ENCODE data around the gene LZTFL1. TPM values are rescaled to one million over a fixed set of nuclear protein-coding genes. Genes with fewer than 3 reads are reported as not detected.

LZTFL1 gene
- total RNA-seq, 2 donors from 2014 or later, result 12.5 to 14.5 TPM

GRCh38 chr3:45865563-45865962 lies 23.6 kb upstream of the LZTFL1 start:
- TF ChIP-seq CTCF (IDR thresholded peaks at IDR 0.05), result no peak
- no peak for TF ChIP-seq POLR2A (IDR thresholded peaks at IDR 0.05)
- 66 to 80% methylated on average over 6 of the region's 6 CpGs for WGBS, 2 donors
- Histone ChIP-seq H3K36me3 (replicated peaks in 1 of 2; ENCODE audit: insufficient read depth in 1 of 2, low read depth in 2 of 2) (no peaks in the 10 kb centered on the region), H3K27ac (no peak overlapping the region), H3K4me3 (no peak overlapping the region), H3K4me1 (no peaks in the 10 kb centered on the region), H3K9me3 (no peaks in the 10 kb centered on the region), H3K27me3 (no peaks in the 10 kb centered on the region)
- no peak for ATAC-seq
- DNase-seq, result no peak
- intact Hi-C loops (cut with DNase I), result no loop called here

- TF ChIP-seq POLR2A (IDR thresholded peaks at IDR 0.05) (no peak), CTCF (IDR thresholded peaks at IDR 0.05) (no peak)
- ATAC-seq, result no peak
These were observed 23.0 kb upstream of the LZTFL1 start for GRCh38 chr3:45864760-45865519.

GRCh38 chr3:45861043-45861719 lies 19.3 kb upstream of the LZTFL1 start:
- 44 to 47% methylated on average over 7 of the region's 7 CpGs for WGBS, 2 donors

More at GRCh38 chr3:45864760-45865519, 23.0 kb upstream of the LZTFL1 start:
- Histone ChIP-seq H3K36me3 (replicated peaks in 1 of 2; ENCODE audit: insufficient read depth in 1 of 2, low read depth in 2 of 2) (no peaks in the 10 kb centered on the region), H3K27ac (no peak overlapping the region), H3K27me3 (no peaks in the 10 kb centered on the region), H3K9me3 (no peaks in the 10 kb centered on the region), H3K4me3 (no peak overlapping the region), H3K4me1 (no peaks in the 10 kb centered on the region)
- DNase-seq, result no peak
- WGBS, 2 donors, result 66 to 83% methylated on average over 8 of the region's 8 CpGs
- intact Hi-C loops (cut with DNase I), result no loop called here

GRCh38 chr3:45860481-45860880 lies 18.6 kb upstream of the LZTFL1 start:
- Histone ChIP-seq H3K4me3 (no peak overlapping the region), H3K36me3 (replicated peaks in 1 of 2; ENCODE audit: insufficient read depth in 1 of 2, low read depth in 2 of 2) (no peaks in the 10 kb centered on the region), H3K9me3 (no peaks in the 10 kb centered on the region), H3K4me1 (no peaks in the 10 kb centered on the region), H3K27me3 (no peaks in the 10 kb centered on the region), H3K27ac (no peak overlapping the region)
- TF ChIP-seq CTCF (IDR thresholded peaks at IDR 0.05), result no peak
- TF ChIP-seq POLR2A (IDR thresholded peaks at IDR 0.05), result no peak
- WGBS, 2 donors, result 78 to 91% methylated on average over 4 of the region's 4 CpGs
- no peak for ATAC-seq
- DNase-seq, result no peak
- intact Hi-C loops (cut with DNase I), result no loop called here

More at GRCh38 chr3:45861043-45861719, 19.3 kb upstream of the LZTFL1 start:
- Histone ChIP-seq H3K27ac (no peak overlapping the region), H3K9me3 (no peaks in the 10 kb centered on the region), H3K27me3 (no peaks in the 10 kb centered on the region), H3K4me3 (no peak overlapping the region), H3K4me1 (no peaks in the 10 kb centered on the region), H3K36me3 (replicated peaks in 1 of 2; ENCODE audit: insufficient read depth in 1 of 2, low read depth in 2 of 2) (no peaks in the 10 kb centered on the region)
- no peak for TF ChIP-seq CTCF (IDR thresholded peaks at IDR 0.05)
- no peak for TF ChIP-seq POLR2A (IDR thresholded peaks at IDR 0.05)
- no peak for ATAC-seq
- intact Hi-C loops (cut with DNase I), result no loop called here
- no peak for DNase-seq

All from body of pancreas (tissue), 4 donors.